HS-5 (cell line): ENCODE measurements around the gene APCDD1L.
"Not testable (repeated sequence)": the region's sequence is repeated elsewhere in the genome, so short reads cannot be mapped to it uniquely, and the experiment has no call there.

Source experiments
- DNase-seq: peaks from one replicate; pipeline ENCODE4 v3.0.0-alpha.2; 2012; ENCODE audit warnings: low read depth

Gene APCDD1L

DNA sequence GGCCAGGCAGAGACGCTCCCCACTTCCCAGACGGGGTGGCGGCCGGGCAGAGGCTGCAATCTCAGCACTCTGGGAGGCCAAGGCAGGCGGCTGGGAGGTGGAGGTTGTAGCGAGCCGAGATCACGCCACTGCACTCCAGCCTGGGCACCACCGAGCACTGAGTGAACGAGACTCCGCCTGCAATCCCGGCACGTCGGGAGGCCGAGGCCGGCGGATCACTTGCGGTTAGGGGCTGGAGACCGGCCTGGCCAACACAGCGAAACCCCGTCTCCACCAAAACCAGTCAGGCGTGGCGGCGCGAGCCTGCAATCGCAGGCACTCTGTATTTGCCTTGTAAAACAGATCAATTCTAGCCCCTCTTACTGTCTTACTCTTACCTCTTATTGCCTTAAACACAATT is 100.4 kb downstream of the APCDD1L start:
- not testable (repeated sequence) for DNase-seq

DNA sequence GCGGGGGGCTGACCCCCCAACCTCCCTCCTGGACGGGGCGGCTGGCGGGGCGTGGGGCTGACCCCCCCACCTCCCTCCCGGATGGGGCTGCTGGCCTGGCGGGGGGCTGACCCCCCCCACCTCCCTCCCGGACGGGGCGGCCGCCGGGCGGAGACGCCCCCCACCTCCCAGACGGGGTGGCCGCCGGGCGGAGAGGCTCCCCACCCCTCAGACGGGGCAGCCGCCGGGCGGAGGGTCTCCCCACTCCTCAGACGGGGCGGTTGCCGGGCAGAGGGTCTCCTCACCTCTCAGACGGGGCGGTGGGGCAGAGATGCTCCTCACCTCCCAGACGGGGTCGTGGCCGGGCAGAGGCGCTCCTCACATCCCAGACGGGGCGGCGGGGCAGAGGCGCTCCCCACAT is 101.0 kb downstream of the APCDD1L start:
- DNase-seq = not testable (repeated sequence)
